ENCODE results near the gene EFCAB14. TPM values are rescaled to one million over a fixed set of nuclear protein-coding genes. Genes with fewer than 3 reads are reported as not detected.

Gene EFCAB14
- total and polyA plus RNA-seq, 9 of the 15 experiments (the other 6 are each of a cell fraction or from before 2014, with no cell fraction given), result 7.3 to 49.0 (median 37.3) TPM

DNA sequence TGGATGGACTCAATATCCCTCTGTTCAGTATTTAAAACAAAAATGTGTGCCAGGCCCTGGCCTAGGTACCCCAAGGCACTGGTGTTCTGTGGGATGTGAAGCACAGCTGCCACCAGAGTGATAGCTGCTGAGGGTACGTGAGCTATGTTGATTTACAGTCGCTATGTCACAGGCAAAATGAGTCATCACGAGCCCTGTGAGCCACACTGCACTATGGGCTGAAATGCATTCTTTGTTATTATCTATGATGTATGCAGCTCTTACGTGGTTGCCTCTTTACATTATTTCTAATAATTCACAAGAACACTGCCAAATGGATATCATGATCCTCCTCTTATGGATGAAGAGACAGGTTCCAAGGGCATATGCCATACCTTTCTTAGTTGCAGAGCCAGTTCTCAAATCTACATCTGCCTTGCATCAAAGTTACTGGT lies 45.1 kb downstream of the EFCAB14 start (continued):
- no peak for TF ChIP-seq ZFP30 (CRISPR knock-in tag; IDR thresholded peaks at IDR 0.05; ENCODE audit: borderline replicate concordance)
- TF ChIP-seq, protein P1, sequence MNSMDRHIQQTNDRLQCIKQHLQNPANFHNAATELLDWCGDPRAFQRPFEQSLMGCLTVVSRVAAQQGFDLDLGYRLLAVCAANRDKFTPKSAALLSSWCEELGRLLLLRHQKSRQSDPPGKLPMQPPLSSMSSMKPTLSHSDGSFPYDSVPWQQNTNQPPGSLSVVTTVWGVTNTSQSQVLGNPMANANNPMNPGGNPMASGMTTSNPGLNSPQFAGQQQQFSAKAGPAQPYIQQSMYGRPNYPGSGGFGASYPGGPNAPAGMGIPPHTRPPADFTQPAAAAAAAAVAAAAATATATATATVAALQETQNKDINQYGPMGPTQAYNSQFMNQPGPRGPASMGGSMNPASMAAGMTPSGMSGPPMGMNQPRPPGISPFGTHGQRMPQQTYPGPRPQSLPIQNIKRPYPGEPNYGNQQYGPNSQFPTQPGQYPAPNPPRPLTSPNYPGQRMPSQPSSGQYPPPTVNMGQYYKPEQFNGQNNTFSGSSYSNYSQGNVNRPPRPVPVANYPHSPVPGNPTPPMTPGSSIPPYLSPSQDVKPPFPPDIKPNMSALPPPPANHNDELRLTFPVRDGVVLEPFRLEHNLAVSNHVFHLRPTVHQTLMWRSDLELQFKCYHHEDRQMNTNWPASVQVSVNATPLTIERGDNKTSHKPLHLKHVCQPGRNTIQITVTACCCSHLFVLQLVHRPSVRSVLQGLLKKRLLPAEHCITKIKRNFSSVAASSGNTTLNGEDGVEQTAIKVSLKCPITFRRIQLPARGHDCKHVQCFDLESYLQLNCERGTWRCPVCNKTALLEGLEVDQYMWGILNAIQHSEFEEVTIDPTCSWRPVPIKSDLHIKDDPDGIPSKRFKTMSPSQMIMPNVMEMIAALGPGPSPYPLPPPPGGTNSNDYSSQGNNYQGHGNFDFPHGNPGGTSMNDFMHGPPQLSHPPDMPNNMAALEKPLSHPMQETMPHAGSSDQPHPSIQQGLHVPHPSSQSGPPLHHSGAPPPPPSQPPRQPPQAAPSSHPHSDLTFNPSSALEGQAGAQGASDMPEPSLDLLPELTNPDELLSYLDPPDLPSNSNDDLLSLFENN (IDR thresholded peaks at IDR 0.05; ENCODE audit: low read depth in 2 of 2, low read length in 2 of 2), result no peak
- no peak for TF ChIP-seq NCOR1 (IDR thresholded peaks at IDR 0.05)
- TF ChIP-seq ZNF280A (IDR thresholded peaks at IDR 0.05; ENCODE audit: low read depth, partially characterized antibody), result no peak
- TF ChIP-seq ZNF76 (CRISPR knock-in tag; IDR thresholded peaks at IDR 0.05; ENCODE audit: borderline replicate concordance), result no peak
- no peak for TF ChIP-seq SMARCB1 (IDR thresholded peaks at IDR 0.05; ENCODE audit: insufficient read length, low read depth)
- no peak for TF ChIP-seq ZNF239 (CRISPR knock-in tag; IDR thresholded peaks at IDR 0.05)
- TF ChIP-seq HLTF (IDR thresholded peaks at IDR 0.05), result no peak
- TF ChIP-seq SRSF3 (IDR thresholded peaks at IDR 0.05; ENCODE audit: insufficient read depth, low read length), result no peak
- no peak for TF ChIP-seq MED1 (CRISPR knock-in tag; IDR thresholded peaks at IDR 0.05; ENCODE audit: borderline replicate concordance)
- no peak for TF ChIP-seq ZNF507 (tag; conservative IDR thresholded peaks at IDR 0.05)
- TF ChIP-seq TCF3 (CRISPR knock-in tag; IDR thresholded peaks at IDR 0.05), result peak; percentile 71
- no peak for TF ChIP-seq E2F3 (CRISPR knock-in tag; IDR thresholded peaks at IDR 0.05)
- no peak for TF ChIP-seq NUFIP1 (IDR thresholded peaks at IDR 0.05; ENCODE audit: partially characterized antibody)
- no peak for TF ChIP-seq POU5F1 (IDR thresholded peaks at IDR 0.05; ENCODE audit: borderline replicate concordance, low read depth, low read length, partially characterized antibody)
- TF ChIP-seq ARHGAP35 (IDR thresholded peaks at IDR 0.05; ENCODE audit: partially characterized antibody), result no peak
- no peak for TF ChIP-seq ZBTB26 (CRISPR knock-in tag; IDR thresholded peaks at IDR 0.05)
- no peak for TF ChIP-seq ZNF263 (CRISPR knock-in tag; IDR thresholded peaks at IDR 0.05; ENCODE audit: borderline replicate concordance)
- TF ChIP-seq PHF21A (IDR thresholded peaks at IDR 0.05; ENCODE audit: borderline replicate concordance, low read depth), result no peak
- TF ChIP-seq, protein P2, sequence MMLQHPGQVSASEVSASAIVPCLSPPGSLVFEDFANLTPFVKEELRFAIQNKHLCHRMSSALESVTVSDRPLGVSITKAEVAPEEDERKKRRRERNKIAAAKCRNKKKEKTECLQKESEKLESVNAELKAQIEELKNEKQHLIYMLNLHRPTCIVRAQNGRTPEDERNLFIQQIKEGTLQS (IDR thresholded peaks at IDR 0.05), result peak; percentile 96
- TF ChIP-seq, protein P2 (CRISPR knock-in tag; conservative IDR thresholded peaks at IDR 0.05), result peak; percentile 93; the same call in 1 of the 2 replicates
- TF ChIP-seq ETV6 (IDR thresholded peaks at IDR 0.05; ENCODE audit: borderline replicate concordance in 1 of 2, low read depth in 2 of 2, low read length in 1 of 2), result no peak
- no peak for TF ChIP-seq ETV6 (CRISPR knock-in tag; IDR thresholded peaks at IDR 0.05; ENCODE audit: borderline replicate concordance)

Measured in K562 (cell line).